Stimulated activated CD8-positive, alpha-beta memory T cell treated with anti-CD3 and anti-CD28 coated beads, Interleukin-7, amount 100 ng/mL, for 48 hours (primary cell): ENCODE results near the gene ITGB7.
"Not testable (repeated sequence)": the region's sequence is repeated elsewhere in the genome, so short reads cannot be mapped to it uniquely, and the experiment has no call there.

Experiments used
- DNase-seq, 2 donors: peaks; one replicate each; pipeline ENCODE4 v3.0.0-alpha.2; 2020; ENCODE audit warnings: low read depth in 1 of 2; ENCODE audit errors: extremely low read depth in 1 of 2

ITGB7 gene

GRCh38 chr12:53218551-53219291 lies 11.7 kb upstream of the ITGB7 start:
- no peak for DNase-seq

GRCh38 chr12:53217931-53218307 lies 10.9 kb upstream of the ITGB7 start:
- DNase-seq, result no peak

GRCh38 chr12:53217051-53217930 lies 10.2 kb upstream of the ITGB7 start:
- DNase-seq, result peak in 1 of 2 donors; percentile 67

GRCh38 chr12:53215497-53215896 lies 8.4 kb upstream of the ITGB7 start:
- no peak for DNase-seq

GRCh38 chr12:53214687-53215455 lies 7.8 kb upstream of the ITGB7 start:
- no peak for DNase-seq

- DNase-seq, result no peak
Observed at GRCh38 chr12:53214221-53214620, 7.2 kb upstream of the ITGB7 start.

GRCh38 chr12:53213348-53213747 lies 6.3 kb upstream of the ITGB7 start:
- DNase-seq, result peak; percentile 57 to 72

- DNase-seq, result no peak
Observed at GRCh38 chr12:53212931-53213330, 5.9 kb upstream of the ITGB7 start.

- DNase-seq, result no peak
Observed at GRCh38 chr12:53211476-53212381, 4.7 kb upstream of the ITGB7 start.

- DNase-seq, result no peak
Observed at GRCh38 chr12:53210843-53211242, 3.8 kb upstream of the ITGB7 start.

- DNase-seq, result no peak
Observed at GRCh38 chr12:53208877-53209463, 1.9 kb upstream of the ITGB7 start.

GRCh38 chr12:53208435-53208834 lies 1.4 kb upstream of the ITGB7 start:
- DNase-seq, result no peak

- DNase-seq, result peak; percentile 76 to 87
Observed at GRCh38 chr12:53205747-53206419, 1.2 kb downstream of the ITGB7 start.

GRCh38 chr12:53204351-53204750 lies 2.7 kb downstream of the ITGB7 start:
- no peak for DNase-seq

GRCh38 chr12:53202316-53202715 lies 4.7 kb downstream of the ITGB7 start:
- DNase-seq, result not testable (repeated sequence)

- DNase-seq, result no peak
Observed at GRCh38 chr12:53201639-53202038, 5.4 kb downstream of the ITGB7 start.

- no peak for DNase-seq
Observed at GRCh38 chr12:53201177-53201541, 5.9 kb downstream of the ITGB7 start.

GRCh38 chr12:53200458-53201176 lies 6.4 kb downstream of the ITGB7 start:
- no peak for DNase-seq

GRCh38 chr12:53200107-53200457 lies 7.0 kb downstream of the ITGB7 start:
- no peak for DNase-seq
